HepG2 (cell line): ENCODE measurements around the gene IGFLR1. TPM values are rescaled to one million over a fixed set of nuclear protein-coding genes. Genes with fewer than 3 reads are reported as not detected.

Experiments used
- CBX5 ChIP-seq: sonication (generic); formaldehyde crosslinking; IDR thresholded peaks from 2 replicates; pipeline ENCODE4 v1.4.0; 2020; ENCODE audit warnings: missing genetic modification reagents, borderline replicate concordance
- CC2D1A ChIP-seq: sonication (generic); formaldehyde crosslinking; IDR thresholded peaks from 2 replicates; pipeline ENCODE4 v1.8.1; 2023; ENCODE audit warnings: mild to moderate bottlenecking, missing genetic modification reagents
- FOXK2 ChIP-seq: fragments of 450-650 bp; IDR thresholded peaks from 2 replicates; pipeline ENCODE4 v1.6.1; 2016
- HDAC2 ChIP-seq: sonication (generic); formaldehyde crosslinking; IDR thresholded peaks from 2 replicates; pipeline ENCODE4 v1.4.0; 2020; ENCODE audit warnings: missing genetic modification reagents
- MIXL1 ChIP-seq: IDR thresholded peaks from 2 replicates; pipeline ENCODE4 v1.6.1; 2016
- MXD4 ChIP-seq: IDR thresholded peaks from 2 replicates; pipeline ENCODE4 v1.6.1; 2016; ENCODE audit warnings: mild to moderate bottlenecking, missing biosample characterization, missing genetic modification reagents
- SALL2 ChIP-seq: sonication (generic); formaldehyde crosslinking; IDR thresholded peaks from 2 replicates; pipeline ENCODE4 v1.8.1; 2023; ENCODE audit warnings: mild to moderate bottlenecking, missing genetic modification reagents, inconsistent platforms
- SETDB1 ChIP-seq: sonication (generic); formaldehyde crosslinking; IDR thresholded peaks from 2 replicates; pipeline ENCODE4 v1.5.1; 2020; ENCODE audit warnings: missing genetic modification reagents, mild to moderate bottlenecking, borderline replicate concordance
- ZIK1 ChIP-seq: sonication (generic); formaldehyde crosslinking; IDR thresholded peaks from 2 replicates; pipeline ENCODE4 v1.5.0; 2020; ENCODE audit warnings: mild to moderate bottlenecking, low read depth, missing genetic modification reagents, borderline replicate concordance
- ZKSCAN1 ChIP-seq: fragments of 150-350 bp; IDR thresholded peaks from 2 replicates; pipeline ENCODE4 v1.6.1; 2014; ENCODE audit warnings: low read length
- ZNF101 ChIP-seq: sonication (generic); formaldehyde crosslinking; IDR thresholded peaks from 2 replicates; pipeline ENCODE4 v1.4.0; 2020; ENCODE audit warnings: mild to moderate bottlenecking, low read depth, missing genetic modification reagents, borderline replicate concordance
- ZNF143 ChIP-seq: sonication (generic); formaldehyde crosslinking; IDR thresholded peaks from 2 replicates; pipeline ENCODE4 v1.4.0; 2020; ENCODE audit warnings: missing genetic modification reagents
- ZNF251 ChIP-seq: sonication (generic); formaldehyde crosslinking; IDR thresholded peaks from 2 replicates; pipeline ENCODE4 v1.9.0; 2021; ENCODE audit warnings: mild to moderate bottlenecking, missing genetic modification reagents
- ZNF263 ChIP-seq: sonication (generic); formaldehyde crosslinking; IDR thresholded peaks from 2 replicates; pipeline ENCODE4 v1.4.0; 2020; ENCODE audit warnings: missing genetic modification reagents
- ZNF296 ChIP-seq: sonication (generic); formaldehyde crosslinking; conservative IDR thresholded peaks from 2 replicates; pipeline ENCODE4 v1.5.0; 2020; ENCODE audit warnings: mild to moderate bottlenecking, missing genetic modification reagents
- ZNF607 ChIP-seq: sonication (generic); formaldehyde crosslinking; IDR thresholded peaks from 2 replicates; pipeline ENCODE4 v1.5.1; 2020; ENCODE audit warnings: missing genetic modification reagents, mild to moderate bottlenecking, borderline replicate concordance
- ZNF652 ChIP-seq: IDR thresholded peaks from 2 replicates; pipeline ENCODE4 v1.6.1; 2016; ENCODE audit warnings: low read depth, borderline replicate concordance
- ZSCAN12 ChIP-seq: sonication (generic); formaldehyde crosslinking; IDR thresholded peaks from 2 replicates; pipeline ENCODE4 v1.9.0; 2021; ENCODE audit warnings: mild to moderate bottlenecking, missing genetic modification reagents
- polyA plus RNA-seq, 8 experiments: library from polyadenylated mRNA; depleted of rRNA in 3 of 8; stranded (reverse) in 7 of 8; unstranded in 1 of 8; fragments of >200 nt; fragmentation: Illumina TruSeq in 4 of 8; extraction: Trizol in 4 of 8; gene quantifications; 2 replicates each; pipeline versions ENCODE4 v1.2.1 to v1.2.3, GENCODE V29; 2011 to 2016; ENCODE audit warnings: low read depth in 4 of 8, missing spikeins in 1 of 8, mixed read lengths in 1 of 8; ENCODE audit not compliant: insufficient read depth in 1 of 8
- total RNA-seq, 5 experiments: library from RNA; depleted of rRNA; stranded (reverse); fragments of >200 nt; fragmentation: Illumina TruSeq; extraction: Trizol; gene quantifications; 2 replicates each; pipeline ENCODE4 v1.2.3, GENCODE V29; 2016; ENCODE audit warnings: low read depth in 1 of 5
- TF ChIP-seq, protein P1 (sequence below): IDR thresholded peaks from 2 replicates; pipeline ENCODE4 v1.6.1; 2016
- TF ChIP-seq, protein P2 (sequence below): sonication (generic); formaldehyde crosslinking; IDR thresholded peaks from 2 replicates; pipeline ENCODE4 v1.9.0; 2022; ENCODE audit warnings: low read depth, missing genetic modification reagents
- TF ChIP-seq, protein P3 (sequence below): sonication (generic); formaldehyde crosslinking; IDR thresholded peaks from 2 replicates; pipeline ENCODE4 v1.4.0; 2020; ENCODE audit warnings: mild to moderate bottlenecking, missing genetic modification reagents
- TF ChIP-seq, protein P4 (sequence below): sonication (generic); formaldehyde crosslinking; IDR thresholded peaks from 2 replicates; pipeline ENCODE4 v1.4.0; 2020; ENCODE audit warnings: mild to moderate bottlenecking, missing genetic modification reagents

Gene IGFLR1
- total and polyA plus RNA-seq, 2 of the 13 experiments (the other 11 are each of a cell fraction or from before 2014, with no cell fraction given): 5.4 to 8.9 TPM

DNA sequence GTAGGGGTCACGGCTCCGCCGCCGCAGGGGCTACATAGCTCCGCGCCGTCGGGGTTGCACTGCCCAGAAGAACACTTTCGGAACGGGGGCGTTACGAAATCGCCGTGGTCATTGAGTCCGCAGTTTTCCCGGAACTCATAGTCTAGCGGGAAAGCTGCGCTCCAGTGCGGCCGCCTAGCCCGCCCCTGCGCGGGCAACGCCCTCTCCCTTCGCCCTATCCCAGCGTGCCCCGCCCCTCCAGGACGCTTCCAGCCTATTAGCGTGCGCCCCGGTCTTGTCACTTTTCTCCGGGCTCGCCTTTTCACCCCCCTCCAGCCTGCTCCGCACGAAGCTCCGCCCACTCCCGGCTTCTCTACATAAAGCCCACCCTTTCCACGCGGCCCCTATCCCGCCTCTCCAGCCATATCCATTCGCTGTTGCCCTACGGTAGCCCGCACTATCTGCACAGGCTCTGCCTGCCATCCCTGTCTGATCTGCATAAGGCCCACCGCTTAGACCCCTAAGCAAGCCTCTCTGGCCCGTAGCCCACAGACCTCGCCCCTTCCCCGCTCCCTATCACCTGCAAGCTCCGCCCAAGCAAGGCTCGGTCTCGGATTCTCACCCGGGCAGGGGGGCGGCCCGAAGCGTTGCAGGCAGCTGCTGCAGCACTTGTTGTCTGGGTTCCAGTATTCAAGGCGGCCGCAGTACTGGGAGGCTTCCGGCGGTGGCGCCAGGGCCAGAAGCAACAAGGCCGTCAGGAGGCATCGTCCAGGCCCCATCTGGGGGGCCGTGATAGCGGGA, 1.6 kb downstream of the IGFLR1 start (continued):
- TF ChIP-seq ZKSCAN1 (no peak), HDAC2 (CRISPR knock-in tag) (peak; percentile 47), SETDB1 (CRISPR knock-in tag) (no peak), ZNF263 (CRISPR knock-in tag) (no peak; the same call in 1 of the 2 replicates), ZSCAN12 (no peak), ZNF296 (CRISPR knock-in tag) (no peak), CBX5 (CRISPR knock-in tag) (no peak), ZNF101 (no peak), ZNF652 (no peak; the same call in 1 of the 2 replicates), SALL2 (CRISPR knock-in tag) (no peak), MIXL1 (CRISPR knock-in tag) (peak; percentile 61; the same call in 1 of the 2 replicates), ZNF143 (CRISPR knock-in tag) (no peak; the same call in 1 of the 2 replicates), ZNF607 (CRISPR knock-in tag) (no peak), CC2D1A (CRISPR knock-in tag) (no peak), MXD4 (CRISPR knock-in tag) (no peak), ZIK1 (CRISPR knock-in tag) (no peak; the same call in 1 of the 2 replicates), FOXK2 (peak; percentile 5; the same call in 1 of the 2 replicates), ZNF251 (CRISPR knock-in tag) (no peak)
- TF ChIP-seq, protein P1, sequence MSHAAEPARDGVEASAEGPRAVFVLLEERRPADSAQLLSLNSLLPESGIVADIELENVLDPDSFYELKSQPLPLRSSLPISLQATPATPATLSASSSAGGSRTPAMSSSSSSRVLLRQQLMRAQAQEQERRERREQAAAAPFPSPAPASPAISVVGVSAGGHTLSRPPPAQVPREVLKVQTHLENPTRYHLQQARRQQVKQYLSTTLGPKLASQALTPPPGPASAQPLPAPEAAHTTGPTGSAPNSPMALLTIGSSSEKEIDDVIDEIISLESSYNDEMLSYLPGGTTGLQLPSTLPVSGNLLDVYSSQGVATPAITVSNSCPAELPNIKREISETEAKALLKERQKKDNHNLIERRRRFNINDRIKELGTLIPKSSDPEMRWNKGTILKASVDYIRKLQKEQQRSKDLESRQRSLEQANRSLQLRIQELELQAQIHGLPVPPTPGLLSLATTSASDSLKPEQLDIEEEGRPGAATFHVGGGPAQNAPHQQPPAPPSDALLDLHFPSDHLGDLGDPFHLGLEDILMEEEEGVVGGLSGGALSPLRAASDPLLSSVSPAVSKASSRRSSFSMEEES (CRISPR knock-in tag): peak; percentile 47; the same call in 1 of the 2 replicates
- TF ChIP-seq, protein P2, sequence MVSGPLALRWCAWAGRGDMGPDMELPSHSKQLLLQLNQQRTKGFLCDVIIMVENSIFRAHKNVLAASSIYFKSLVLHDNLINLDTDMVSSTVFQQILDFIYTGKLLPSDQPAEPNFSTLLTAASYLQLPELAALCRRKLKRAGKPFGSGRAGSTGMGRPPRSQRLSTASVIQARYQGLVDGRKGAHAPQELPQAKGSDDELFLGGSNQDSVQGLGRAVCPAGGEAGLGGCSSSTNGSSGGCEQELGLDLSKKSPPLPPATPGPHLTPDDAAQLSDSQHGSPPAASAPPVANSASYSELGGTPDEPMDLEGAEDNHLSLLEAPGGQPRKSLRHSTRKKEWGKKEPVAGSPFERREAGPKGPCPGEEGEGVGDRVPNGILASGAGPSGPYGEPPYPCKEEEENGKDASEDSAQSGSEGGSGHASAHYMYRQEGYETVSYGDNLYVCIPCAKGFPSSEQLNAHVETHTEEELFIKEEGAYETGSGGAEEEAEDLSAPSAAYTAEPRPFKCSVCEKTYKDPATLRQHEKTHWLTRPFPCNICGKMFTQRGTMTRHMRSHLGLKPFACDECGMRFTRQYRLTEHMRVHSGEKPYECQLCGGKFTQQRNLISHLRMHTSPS (CRISPR knock-in tag): no peak
- TF ChIP-seq, protein P3, sequence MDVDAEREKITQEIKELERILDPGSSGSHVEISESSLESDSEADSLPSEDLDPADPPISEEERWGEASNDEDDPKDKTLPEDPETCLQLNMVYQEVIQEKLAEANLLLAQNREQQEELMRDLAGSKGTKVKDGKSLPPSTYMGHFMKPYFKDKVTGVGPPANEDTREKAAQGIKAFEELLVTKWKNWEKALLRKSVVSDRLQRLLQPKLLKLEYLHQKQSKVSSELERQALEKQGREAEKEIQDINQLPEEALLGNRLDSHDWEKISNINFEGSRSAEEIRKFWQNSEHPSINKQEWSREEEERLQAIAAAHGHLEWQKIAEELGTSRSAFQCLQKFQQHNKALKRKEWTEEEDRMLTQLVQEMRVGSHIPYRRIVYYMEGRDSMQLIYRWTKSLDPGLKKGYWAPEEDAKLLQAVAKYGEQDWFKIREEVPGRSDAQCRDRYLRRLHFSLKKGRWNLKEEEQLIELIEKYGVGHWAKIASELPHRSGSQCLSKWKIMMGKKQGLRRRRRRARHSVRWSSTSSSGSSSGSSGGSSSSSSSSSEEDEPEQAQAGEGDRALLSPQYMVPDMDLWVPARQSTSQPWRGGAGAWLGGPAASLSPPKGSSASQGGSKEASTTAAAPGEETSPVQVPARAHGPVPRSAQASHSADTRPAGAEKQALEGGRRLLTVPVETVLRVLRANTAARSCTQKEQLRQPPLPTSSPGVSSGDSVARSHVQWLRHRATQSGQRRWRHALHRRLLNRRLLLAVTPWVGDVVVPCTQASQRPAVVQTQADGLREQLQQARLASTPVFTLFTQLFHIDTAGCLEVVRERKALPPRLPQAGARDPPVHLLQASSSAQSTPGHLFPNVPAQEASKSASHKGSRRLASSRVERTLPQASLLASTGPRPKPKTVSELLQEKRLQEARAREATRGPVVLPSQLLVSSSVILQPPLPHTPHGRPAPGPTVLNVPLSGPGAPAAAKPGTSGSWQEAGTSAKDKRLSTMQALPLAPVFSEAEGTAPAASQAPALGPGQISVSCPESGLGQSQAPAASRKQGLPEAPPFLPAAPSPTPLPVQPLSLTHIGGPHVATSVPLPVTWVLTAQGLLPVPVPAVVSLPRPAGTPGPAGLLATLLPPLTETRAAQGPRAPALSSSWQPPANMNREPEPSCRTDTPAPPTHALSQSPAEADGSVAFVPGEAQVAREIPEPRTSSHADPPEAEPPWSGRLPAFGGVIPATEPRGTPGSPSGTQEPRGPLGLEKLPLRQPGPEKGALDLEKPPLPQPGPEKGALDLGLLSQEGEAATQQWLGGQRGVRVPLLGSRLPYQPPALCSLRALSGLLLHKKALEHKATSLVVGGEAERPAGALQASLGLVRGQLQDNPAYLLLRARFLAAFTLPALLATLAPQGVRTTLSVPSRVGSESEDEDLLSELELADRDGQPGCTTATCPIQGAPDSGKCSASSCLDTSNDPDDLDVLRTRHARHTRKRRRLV (CRISPR knock-in tag): peak; percentile 73
- TF ChIP-seq, protein P4, sequence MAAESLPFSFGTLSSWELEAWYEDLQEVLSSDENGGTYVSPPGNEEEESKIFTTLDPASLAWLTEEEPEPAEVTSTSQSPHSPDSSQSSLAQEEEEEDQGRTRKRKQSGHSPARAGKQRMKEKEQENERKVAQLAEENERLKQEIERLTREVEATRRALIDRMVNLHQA (CRISPR knock-in tag): no peak
